Embryonic facial prominence (tissue), 1 donor: Measurements from ENCODE around the gene CPM.

Source experiments
- DNase-seq: peaks from one replicate; pipeline ENCODE4 v3.0.0-alpha.2; 2016; ENCODE audit errors: extremely low spot score

CPM gene

GRCh38 chr12:68905733-68906132 is 27.2 kb downstream of the CPM start:
- DNase-seq: no peak

DNA sequence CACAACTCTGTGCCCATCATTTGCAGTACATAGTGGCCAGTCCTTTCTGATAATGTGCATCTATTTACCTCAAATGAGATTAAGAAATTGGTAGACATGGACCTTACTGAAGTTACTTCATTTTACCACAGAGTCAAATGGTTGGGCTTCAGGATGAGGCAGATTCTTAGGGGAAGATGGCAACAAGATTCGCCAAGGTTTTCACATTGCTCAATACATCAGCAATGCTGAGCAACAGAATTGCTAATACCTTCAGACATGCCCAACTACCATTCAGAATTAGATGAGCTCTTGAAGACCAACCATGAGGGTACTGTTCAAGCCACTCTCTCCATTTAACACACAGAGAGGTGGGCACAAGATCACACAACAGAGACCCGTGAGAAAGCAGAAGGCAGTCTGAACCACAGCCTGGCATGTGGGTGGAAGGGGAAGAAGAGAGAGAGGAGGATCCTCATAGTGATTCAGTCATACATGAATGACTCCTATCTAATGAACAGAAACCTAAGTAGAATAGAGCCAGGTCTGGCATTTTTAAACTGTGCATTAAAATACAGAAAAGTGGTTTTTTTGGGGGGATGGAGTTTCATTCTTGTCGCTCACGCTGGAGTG is 28.5 kb downstream of the CPM start:
- no peak for DNase-seq

- no peak for DNase-seq
Measured at GRCh38 chr12:68903511-68903910, 29.5 kb downstream of the CPM start.

DNA sequence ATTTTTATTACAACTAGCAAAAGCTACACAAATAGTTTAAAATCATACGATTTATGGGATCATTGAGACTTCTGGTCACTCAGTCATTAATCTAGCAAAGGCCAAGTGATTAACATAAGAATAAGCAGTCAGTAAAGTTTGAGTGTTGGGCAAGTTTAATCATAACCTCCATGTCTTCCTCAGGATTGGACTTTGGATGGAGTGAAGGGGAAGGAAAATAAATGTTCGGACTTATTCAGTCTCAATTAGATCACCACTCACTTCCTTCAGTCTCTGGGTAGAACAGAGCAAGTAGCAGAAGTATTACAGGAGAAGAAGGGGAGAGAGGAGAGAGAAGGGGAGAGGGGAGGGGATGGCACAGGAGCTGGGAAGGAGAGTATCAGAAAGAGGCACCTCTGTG is 31.4 kb downstream of the CPM start:
- DNase-seq: no peak

DNA sequence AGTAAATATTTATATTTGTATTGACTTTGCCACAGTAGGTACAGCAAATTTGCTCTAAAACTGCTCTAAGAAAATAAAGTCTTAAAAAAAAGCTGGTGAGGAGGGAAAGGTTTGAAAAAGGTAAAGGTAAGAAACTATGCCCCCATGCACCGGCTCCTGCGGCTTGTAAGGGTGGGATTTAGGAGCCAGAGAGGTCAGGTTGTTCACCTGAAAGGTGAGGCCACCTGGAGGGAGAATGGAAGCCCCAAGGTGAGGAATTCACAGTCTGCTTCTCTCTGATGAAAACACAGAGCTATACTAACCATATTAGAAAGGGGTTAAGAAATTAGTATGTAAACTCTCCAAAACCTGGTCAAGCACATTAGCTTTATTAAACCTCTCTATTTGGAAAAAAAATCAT is 31.8 kb downstream of the CPM start:
- no peak for DNase-seq

DNA sequence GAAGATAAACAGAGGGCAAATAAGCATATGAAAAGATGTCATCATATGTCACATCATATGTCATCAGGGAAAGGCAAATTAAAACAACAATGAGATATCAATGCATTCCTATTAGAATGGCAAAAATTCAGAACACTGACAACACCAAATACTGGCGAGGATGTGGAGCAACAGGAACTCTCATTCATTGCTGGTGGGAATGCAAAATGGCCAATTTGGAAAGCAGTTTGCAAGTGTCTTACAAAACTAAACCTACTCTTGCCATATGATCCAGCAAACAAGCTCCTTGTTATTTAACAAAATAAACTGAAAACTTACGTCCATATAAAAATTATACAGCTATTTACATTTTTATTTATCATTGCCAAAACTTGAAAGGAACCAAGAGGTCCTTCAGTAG is 32.7 kb downstream of the CPM start:
- no peak for DNase-seq

GRCh38 chr12:68899251-68899771 is 33.7 kb downstream of the CPM start:
- DNase-seq: no peak

- DNase-seq: no peak
Measured at GRCh38 chr12:68896881-68897540, 36.0 kb downstream of the CPM start.

GRCh38 chr12:68894276-68894855 is 38.6 kb downstream of the CPM start:
- DNase-seq: no peak

GRCh38 chr12:68893741-68894140 is 39.2 kb downstream of the CPM start:
- DNase-seq: no peak

DNA sequence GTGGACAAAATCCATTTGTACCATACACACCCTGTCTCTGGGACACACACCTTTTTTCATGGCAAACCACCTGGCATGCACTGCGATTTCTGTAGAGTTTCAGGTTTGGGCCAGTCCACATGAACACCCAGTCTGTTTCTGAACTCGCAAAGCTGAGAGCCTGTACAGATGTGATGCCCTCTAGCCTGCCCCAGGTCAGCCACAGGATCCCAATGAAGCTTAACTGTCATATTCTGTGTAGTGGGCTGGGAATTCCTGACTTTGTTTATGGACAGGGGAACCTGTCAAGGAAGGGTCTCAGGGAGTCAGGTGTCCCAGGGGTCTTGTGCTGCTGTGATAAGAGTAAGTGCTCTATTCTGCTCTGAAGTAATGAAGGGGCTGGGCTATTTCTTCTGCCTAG is 39.8 kb downstream of the CPM start:
- no peak for DNase-seq

DNA sequence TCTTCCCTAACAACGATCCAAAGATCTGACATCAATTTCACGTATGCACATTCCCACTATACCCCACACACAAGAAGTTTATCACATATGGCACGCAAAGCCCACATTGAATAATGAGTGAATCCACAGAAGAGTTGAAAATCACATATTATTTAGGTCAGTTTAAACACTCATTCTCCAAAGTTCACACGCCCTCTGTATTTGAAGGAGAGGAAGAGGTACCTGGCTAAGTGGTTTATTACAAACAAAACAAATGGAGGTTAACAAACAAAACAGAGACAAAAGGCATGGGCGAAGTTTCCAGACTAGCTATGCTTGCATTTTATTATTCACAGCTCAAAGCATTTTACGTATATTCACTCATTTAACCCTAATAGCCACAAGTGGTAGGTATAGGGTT is 41.8 kb downstream of the CPM start:
- DNase-seq: no peak

- no peak for DNase-seq
Measured at GRCh38 chr12:68890701-68891113, 42.3 kb downstream of the CPM start.

GRCh38 chr12:68888243-68888642 is 44.7 kb downstream of the CPM start:
- DNase-seq: no peak

DNA sequence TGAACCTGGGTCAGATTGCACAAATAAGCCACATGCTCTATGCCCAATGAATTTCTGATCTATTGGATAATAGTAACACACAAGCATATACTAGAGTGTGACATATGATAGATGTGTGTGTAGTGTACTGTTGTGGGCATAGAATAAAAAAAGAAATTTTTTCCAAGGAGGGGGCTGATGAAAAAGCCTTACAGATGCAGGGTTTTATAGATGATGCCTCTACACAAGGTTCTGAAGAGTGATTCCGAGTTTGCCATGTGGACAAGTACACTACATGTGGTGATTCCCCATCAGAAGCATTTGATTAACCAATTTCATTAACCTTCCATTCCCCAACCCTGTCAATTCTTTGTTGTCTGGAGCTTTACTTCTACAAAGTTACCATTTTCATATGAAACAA is 45.3 kb downstream of the CPM start:
- DNase-seq: no peak

DNA sequence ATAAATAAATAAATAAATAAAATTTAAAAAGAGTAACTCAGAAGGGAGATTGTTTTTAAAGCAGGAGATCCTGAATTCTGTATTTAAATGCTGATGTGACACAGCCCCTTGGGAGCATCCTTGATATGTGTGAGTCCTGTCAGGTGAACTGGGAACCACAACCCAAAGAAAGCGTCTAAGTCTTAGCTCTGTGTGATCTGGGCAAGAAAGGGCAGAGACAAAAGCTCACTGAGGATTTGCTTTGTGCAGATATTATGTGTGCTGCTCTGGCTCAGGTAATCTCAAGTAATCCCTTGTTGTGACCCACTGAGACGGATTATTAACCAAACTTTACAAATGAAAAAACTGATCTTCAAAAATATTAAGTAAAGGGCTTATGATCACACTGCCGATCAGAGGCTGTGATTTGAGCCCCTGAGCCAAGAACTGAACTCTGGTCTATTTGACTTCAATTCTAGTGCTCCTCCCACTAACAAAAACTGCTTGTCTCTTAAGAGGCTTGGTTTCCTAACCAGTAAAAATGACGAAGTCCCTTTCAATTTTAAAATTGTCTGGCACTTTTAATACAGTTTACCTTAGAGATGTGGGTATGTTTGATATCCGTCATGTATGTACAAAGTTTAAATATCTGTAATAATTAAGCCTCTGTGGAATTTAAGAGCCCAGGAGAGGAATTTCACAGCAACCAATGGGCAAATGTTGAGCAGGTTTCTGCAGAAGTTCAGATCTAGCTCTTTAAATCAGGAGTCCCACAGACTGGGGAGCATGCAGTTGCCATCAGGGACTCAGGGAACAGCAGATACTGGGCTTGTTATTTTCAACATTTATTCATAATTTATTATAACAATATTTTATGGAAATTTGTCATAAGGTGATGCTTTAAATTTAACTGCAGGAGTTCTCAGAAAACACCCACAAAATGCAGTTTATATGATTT is 46.1 kb downstream of the CPM start:
- no peak for DNase-seq

- no peak for DNase-seq
Measured at GRCh38 chr12:68885381-68885780, 47.6 kb downstream of the CPM start.

GRCh38 chr12:68884251-68884650 is 48.7 kb downstream of the CPM start:
- DNase-seq: no peak

DNA sequence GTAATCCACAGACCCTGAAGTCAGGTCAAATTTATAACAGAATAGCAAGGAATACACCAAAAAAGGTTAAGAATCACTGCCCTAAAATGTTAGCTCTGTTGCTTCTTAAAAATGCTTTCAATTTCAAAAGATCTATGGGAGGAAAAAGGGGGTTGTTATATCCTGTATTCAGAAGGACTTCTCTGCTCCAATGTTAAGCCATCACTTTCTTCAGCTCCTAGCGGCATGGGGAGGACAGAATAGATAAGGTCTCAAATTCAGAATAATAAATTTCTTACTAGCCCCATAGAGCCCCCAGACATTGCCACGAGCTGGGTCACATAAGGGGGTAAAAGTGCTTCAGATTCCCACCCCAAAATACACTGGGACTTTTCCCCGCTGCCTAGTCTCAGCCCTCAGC is 49.8 kb downstream of the CPM start:
- no peak for DNase-seq

DNA sequence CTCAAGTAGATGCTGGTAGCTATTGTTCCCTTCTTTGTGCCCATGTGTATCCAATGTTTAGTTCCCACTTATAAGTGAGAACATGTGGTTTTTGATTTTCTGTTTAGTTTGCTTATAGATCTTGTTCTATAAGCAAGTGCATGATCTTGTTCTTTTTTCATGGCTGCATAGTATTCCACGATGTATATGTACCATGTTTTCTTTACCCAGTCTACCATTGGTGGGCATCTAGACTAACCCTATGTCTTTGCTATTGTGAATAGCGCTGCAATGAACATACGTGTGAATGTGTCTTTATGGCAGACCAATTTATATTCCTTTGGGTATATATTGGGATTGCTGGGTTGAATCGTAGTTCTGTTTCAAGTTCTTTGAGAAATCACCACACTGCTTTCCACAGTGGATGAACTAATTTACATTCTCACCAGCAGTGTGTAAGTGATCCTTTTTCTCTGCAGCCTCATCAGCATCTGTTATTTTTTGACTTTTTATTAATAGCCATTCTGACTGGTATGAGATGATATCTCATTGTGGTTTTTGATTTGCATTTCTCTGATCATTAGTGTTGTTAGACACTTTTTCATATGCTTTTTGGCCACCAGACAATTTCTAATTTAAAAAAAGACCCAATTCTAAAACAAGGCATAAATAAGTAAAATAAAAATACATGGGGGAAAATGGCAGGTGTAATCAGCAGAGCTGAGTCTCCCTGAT is 50.6 kb downstream of the CPM start:
- no peak for DNase-seq

DNA sequence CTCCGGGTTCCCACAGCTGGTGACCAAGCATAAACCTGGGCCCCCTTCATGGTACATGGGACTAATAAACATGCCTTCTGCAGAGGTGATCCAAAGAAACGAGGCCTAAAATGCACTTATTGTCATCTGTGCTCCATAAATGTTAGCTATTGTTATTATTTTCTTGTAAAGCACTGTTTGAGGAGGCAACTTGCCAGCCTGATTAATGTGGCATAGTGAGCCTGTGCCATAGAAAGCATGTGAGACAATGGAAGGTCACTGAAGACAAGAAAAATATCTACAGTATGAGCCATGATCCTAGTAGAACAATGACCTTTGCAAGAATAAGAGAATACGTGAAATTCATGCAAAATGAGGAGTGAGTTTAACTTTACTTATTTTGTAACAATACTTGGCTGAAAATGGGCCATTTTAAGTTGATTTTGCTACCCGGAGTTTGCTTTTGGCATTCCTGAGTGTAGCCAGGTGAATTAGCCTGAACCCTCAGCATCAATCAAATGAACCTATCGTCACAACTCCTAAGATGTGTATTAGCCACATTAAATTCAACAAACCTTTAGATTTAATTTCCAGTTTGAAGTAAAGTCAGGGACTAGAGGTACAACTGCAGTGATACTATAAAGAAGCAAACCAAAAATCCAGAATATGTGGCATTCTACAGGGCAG is 52.2 kb downstream of the CPM start:
- no peak for DNase-seq
